Activated CD8-positive, alpha-beta memory T cell treated with anti-CD3 and anti-CD28 coated beads, Interleukin-2, amount 50 U/mL, for 24 hours (primary cell): ENCODE results near the gene JAKMIP3.
"Not testable (repeated sequence)": the region's sequence is repeated elsewhere in the genome, so short reads cannot be mapped to it uniquely, and the experiment has no call there.

Source experiments
- DNase-seq: peaks from one replicate; pipeline ENCODE4 v3.0.0-alpha.2; 2020; ENCODE audit errors: extremely low read depth

The JAKMIP3 gene

DNA sequence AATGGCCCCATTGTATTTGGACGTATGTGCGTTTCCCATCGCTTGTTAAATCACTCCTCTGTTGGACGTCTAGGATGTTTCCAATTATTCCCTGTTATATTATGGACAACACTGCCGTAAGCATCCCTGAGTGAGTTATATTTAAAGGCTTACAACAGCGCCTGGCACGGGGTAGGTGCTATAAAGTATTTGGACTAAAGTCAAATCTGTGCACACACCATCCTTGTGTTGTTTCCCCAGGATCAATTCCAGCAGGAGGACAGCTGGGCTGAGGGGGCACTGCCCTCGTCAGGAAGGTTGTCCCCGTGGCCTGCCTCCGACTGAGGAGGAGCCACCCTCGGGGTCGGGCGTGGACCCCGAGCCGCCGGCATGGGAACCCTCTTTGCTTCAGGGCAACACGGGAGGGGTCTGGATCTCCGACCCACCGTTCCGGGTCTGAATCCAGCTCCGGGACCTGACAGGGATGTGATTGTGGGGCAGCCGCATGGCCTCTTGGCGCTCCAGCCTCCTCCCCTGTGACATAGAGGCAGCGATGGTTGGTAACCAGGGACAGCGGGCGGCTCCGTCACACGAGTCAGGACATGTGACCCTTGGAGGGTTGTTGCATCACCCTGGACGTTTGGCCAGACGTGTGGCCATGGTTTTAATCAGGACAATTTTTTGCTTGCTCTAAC lies 1.5 kb upstream of the JAKMIP3 start:
- no peak for DNase-seq

DNA sequence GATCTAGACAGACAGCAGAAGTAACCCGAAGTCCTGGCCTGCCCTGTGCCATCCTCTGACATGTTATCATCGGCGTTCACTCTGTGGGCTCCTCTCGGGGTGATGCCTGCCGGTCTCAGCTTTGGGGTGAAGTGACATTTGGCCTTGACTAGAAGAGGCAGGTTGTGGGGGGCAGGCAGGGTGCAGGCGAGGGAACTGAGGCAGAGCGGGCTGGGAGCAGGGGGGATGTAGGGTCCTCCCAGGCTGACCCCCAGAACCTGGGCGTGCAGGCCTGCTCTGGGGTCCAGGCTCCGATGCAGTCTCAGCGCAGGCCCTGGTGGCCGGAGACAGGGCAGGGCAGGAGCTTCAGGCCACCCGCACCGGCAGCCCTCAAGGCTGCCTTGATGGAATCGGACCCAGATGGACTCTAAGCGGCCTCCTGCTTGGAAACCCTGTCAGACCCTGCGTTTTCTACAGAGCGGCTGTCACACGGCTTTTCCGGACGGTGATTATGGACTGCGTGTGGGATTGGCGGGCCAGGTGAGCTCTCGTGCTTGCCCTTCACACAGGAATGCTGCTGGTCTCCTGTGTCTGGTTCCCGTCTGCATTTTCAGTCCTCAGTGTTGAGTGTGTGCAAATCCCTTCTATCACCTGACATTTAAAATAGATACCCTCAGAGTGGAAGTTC lies 842 bp upstream of the JAKMIP3 start:
- DNase-seq, result no peak

DNA sequence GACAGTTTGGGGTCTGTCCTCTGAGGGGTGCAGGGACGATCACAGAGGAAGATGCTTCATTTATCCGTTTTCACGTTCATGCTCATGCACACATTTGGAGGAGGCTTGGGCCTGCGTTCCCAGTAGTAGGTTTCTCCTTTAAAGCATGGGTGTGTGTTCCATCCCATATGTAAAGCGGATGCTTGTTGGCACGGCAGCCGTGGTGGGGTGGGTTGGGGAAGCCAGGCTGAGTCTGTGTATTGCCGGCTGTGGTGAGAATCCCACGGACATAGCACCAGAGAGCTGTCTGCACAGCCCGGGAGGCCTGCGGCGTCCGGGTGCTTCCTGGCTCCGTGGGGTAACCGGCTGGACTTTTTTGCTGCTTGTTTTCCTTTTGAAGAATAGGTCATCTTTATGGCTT lies 440 bp downstream of the JAKMIP3 start:
- no peak for DNase-seq

DNA sequence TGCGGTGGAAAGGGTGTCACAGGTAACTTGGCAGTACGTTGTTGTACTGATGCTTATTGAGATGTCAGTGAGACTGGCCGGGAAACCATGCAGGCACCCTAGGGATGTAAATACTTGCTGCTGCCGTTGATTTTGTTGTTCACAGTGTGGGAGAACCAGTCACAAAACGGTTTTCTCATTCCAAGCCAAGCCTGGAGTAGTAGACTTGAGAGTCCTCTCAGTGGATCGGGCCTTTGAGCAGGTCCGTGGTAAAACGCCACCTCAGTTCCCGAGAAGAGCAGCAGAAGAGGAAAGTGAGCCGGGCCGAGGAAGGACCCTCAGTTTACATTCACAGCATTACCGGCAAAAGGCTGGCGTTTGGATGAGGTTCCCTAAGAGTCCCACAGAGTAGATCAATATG lies 1.1 kb downstream of the JAKMIP3 start:
- no peak for DNase-seq

DNA sequence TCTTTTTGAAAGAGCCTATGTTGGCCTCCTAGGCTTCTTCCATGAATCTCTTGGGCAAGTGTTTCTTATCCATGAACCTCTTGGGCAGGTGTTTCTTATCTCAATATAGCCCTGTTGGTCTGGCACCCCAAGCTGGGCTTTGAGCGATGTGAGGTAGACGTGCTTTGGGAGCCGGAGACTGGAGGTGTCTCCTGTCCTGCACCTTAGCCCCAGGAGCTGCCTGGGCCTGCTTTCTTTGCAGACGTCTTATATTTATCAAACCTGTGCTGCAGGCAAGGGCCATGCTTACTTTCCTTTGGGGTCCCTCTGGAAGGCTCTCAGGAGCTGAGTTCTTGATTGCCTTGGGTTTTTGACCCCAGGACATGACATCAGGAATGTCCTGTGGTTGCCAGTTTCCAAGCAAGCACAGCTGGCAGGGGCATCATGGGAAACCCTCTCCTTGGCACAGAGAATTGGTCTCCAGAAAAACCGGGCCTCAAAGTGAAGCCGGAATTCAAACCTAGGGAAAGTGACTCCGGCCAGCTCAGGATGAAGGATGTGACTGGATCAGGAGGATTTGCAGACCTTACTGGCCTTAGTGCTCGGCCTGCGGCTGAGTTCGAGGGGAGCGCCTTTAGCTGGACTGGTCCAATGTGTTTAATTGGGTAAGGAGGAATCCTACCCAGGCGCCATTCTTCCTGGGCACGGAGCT lies 2.8 kb downstream of the JAKMIP3 start:
- DNase-seq, result no peak

DNA sequence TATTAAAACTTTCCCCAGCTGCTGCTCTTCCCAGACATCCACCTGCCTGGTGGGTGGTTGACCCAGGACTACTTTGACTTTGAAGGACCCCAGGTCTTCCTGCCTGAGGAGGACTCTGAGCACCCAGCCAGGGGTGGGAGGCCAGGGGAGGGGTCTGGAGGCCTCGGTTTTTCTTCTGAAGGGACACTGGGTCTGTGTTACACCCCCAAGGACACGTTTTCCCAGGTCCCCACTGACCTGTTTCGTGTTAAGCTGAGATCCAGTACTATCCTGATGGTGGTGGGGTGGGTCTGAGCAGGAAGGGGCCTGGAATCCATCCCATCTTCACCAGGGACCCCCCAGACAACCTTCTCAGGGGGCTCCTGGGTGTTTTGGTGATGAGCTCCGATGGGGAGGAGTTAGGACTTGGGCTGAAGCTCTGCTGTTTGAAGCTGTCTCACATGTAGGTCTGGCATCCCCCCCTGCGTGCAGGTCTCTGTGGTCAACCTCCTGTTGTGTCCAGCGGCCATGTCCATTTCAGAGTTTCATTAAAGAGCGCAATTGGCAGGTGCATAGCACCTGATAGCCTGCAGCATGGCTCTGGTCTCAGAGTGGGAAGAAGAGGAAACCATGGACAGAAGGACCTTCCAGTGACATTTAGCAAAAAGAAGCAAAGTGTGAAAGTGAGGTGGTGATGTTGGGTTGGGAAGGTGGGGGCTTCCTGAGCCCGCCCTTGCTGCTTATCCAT lies 3.5 kb downstream of the JAKMIP3 start:
- no peak for DNase-seq

DNA sequence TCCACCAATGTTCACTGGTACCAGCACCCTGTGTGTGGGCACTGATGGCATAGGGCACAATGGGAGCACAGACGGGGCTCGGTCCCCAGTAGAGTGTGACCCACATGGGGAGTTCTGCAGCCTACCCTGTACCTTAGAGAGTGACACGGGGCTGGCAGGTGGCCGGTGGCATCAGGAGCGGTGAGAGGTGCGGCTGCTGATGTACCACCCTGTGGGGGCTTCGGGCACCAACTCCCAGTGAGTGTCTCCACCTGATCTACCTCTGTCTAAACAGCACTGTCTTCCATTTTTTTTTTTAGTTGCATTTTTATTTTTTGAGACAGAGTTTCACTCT lies 4.1 kb downstream of the JAKMIP3 start:
- no peak for DNase-seq

DNA sequence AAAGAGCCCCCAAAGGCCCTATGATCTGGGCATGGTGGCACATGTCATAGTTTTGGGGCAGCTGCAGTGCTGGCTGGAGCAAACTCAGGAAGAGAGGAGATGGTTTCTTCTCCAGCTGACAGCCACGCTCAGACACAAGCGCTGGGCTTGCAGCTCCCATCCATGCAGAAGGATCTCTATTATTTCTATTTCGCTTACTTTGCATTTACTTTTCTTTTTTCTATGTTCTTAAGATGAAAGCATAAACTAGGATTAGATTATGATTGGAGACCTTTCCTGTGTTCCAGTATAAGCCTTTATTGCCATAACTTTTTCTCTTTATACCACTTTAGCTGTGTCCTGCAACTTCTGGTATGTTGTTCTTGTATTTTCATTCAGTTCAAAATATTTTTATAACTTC lies 5.0 kb downstream of the JAKMIP3 start:
- DNase-seq, result no peak

DNA sequence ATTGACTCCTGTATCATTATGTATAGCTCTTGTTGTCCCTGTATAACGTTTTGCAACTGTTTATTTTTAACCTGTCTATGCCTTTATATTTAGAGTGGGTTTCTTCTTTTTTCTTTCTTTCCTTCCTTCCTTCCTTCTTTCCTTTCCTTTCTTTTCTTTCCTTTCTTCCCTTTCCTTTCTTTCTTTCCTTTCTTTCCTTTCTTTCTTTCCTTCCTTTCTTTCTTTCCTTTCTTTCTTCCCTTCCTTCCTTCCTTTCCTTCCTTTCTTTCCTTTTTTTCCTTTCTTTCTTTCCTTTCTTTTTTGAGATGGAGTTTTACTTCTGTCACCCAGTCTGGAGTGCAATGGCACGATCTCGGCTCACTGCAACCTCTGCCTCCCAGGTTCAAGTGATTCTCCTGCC lies 5.9 kb downstream of the JAKMIP3 start:
- no peak for DNase-seq

DNA sequence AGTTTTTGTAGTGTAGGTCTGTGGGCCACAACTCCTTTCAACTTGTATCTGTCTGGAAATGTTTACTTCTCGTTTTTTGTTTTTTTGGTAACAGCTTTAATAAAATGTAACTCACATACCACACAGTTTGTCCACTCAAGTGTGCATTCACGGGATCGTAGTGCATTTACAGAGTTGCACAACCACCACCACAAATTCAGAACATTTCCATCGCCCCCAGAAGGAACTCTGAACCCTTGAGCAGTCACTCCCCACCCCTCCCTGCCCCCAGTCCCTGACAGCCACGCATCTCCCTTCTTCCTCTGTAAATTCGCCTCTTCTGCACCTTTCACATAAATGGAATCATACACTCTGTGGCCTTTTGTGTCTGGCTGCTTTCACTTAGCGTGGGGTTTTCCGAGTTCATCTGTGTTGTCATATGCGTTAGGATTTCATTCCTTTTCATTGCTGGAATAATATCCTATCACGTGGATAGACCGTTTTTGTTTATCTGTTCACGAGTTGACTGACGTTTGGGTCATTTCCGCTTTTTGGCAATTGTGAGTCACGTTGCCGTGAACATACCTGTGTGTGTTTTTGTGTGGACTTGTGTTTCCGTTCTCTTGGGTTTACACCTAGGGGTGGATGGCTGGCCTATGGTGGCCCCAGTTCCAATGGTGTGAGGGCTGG lies 10.3 kb downstream of the JAKMIP3 start:
- DNase-seq, result no peak

DNA sequence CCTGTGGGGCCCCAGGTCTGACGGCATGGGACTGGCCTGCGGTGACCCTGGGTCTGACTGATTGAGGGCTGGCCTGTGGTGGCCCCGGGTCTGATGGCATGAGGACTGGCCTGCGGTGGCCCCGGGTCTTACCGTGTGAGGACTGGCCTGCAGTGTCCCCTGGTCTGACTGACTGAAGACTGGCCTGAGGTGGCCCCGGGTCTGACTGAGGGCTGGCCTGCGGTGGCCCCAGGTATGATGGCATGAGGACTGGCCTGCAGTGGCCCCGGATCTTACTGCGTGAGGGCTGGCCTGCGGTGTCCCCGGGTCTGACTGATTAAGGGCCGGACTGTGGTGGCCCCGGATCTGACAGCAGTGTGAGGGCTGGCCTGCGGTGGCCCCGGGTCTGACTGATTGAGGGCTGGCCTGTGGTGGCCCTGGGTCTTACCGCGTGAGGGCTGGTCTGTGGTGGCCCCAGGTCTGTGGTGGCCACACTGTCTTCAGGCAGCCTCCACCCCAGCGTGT lies 10.9 kb downstream of the JAKMIP3 start:
- no peak for DNase-seq

DNA sequence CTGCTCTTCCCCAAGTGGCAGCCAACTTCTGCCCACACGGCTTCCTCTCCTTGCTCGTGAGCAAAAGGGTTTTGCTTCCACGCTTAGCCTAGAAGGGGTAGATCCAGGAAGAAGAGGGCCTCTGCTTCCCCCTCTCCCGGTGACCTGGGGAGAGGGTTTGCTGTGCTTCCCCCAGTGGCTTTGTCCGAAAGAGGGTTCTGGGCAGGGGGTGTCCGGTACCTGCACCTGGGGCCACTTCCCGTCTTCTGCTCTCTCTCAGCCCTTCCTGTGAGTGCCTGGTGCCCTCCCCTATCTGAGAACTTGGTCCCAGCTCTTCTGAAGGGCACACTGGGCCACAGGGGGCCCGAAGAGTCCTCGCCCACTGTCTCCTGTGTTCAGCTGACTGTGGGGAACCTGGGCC lies 11.3 kb downstream of the JAKMIP3 start:
- DNase-seq, result no peak

DNA sequence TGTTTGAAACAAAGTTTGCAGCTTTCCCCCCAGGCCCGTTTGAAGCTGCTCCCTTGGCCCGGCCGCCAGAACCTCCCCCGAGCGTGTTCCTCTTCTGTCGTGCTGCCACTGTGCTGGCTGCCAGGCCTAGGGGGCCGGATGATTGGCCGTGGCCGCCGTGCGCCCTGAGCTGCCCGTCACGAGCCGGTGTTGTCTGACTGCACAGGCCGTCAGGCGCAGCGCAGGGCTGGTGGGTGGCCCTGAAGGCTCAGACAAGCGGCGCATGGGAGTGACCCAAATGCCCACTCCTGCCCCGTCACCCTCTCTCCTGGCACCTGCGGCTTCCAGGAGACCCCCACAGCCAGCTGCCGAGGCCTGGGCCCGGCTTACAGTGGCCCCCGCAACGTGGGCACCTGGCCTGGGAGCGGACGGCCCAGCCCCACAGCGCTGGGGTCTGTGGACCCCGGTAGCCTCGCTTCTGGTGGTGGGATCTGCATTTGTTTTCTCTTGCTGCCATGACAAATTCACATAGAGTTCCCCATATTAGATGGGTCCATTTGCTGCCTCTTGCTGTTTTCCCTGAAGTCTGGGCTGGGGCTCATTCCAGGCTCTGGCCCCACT lies 13.1 kb downstream of the JAKMIP3 start:
- no peak for DNase-seq

DNA sequence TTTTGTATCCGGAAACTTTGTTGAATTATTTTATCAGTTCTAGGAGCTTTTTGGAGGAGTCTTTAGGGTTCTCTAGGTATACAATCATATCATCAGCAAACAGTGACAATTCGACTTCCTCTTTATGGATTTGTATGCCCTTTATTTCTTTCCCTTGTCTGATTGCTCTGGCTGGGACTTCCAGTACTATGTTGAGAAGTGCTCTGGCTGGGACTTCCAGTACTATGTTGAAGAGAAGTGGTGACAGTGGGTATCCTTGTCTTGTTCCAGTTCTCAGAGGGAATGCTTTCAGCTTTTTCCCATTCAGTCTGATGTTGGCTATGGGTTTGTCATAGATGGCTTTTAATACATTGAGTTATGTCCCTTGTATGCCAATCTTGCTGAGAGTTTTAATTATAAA lies 18.6 kb downstream of the JAKMIP3 start:
- DNase-seq, result not testable (repeated sequence)

DNA sequence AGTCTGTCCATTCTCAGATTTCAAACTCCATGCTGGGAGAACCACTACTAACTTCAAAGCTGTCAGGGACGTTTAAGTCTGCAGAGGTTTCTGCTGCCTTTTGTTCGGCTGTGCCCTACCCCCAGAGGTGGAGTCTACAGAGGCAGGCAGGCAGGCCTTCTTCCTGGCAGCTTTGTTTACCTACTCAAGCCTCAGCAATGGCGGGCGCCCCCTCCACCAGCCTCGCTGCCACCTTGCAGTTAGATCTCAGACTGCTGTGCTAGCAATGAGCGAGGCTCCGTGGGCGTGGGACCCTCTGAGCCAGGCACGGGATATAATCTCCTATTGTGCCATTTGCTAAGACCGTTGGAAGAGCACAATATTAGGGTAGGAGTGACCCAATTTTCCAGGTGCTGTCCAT lies 27.5 kb downstream of the JAKMIP3 start:
- not testable (repeated sequence) for DNase-seq

DNA sequence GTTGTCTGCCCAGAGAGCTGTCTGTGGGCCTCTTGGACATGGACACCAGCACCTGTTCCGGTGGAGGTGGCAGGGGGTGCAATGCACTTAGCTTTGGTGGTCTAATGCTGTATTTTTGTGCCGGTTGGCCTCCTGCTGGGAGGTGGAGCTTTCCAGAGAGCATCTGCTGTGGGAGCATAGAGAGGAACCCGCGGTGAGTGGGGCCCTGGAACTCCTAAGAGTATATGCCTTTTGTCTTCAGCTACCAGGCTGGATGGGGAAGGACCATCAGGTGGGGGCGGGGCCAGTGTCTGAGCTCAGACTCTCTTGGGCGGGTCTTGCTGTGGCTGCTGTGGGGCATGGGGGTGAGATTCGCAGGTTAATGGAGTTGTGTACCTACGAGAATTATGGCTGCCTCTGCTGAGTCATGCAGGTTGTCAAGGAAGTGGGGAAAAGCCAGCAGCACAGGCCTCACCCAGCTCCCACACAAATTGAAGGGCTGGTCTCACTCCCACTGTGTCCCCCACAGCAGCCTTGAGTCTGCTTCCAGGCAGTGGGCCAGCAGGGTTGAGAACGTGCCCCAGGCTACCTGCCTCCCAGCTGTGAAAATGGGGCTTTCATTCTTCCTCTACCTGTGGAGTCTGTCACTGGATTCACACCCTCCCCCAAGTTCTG lies 29.0 kb downstream of the JAKMIP3 start:
- no peak for DNase-seq

DNA sequence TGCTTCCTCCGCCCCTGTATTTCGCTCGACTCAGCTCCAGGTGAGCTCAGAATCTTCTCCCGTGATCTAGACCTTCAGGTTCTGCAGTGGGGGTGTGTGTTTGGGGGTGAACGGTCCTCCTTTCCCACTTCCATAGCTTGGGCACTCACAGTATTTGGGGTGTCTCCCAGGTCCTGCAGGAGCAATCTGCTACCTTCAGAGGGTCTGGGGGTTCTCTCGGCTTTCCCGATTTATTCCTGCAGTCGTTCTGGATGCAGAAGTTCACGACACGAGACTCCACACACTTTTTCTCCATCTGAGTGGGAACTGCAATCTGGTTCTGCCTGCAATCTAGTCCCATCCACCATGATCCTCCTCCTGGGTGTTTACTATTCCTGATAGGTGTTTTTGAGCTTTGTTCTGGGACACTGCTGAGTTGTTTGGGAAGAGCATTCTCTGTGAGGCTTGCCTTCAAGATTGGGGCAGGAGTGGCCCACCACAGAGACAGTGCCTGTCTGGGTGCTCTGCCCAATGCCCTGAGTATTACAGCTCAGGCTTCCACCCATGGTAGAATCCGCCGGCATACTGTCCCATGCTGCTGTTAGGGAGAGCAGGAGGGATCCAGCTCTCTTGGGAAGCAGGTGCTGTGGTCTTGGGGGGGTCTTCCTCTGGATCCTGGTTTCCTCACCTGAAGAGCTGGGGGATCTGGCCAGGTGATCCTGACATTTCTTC lies 29.8 kb downstream of the JAKMIP3 start:
- DNase-seq, result no peak

DNA sequence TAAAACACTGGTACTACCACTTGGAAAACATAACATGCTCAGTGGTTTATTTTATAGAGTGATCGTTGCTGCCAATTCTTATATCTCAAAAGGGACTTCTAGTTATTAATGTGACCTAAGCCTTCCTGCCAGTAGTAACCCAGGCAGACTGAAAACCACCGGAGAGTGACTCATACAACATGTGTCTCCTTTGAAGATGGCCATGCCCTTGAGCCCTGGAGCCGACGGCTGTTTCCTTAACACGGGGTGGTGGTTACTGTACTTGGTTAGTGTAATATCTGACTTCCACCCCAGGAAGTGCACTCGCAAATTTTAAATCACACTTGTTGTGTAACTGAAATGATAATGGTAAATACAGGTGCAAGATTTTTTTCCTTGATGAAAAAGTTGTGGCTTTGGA lies 30.5 kb downstream of the JAKMIP3 start:
- DNase-seq, result no peak

DNA sequence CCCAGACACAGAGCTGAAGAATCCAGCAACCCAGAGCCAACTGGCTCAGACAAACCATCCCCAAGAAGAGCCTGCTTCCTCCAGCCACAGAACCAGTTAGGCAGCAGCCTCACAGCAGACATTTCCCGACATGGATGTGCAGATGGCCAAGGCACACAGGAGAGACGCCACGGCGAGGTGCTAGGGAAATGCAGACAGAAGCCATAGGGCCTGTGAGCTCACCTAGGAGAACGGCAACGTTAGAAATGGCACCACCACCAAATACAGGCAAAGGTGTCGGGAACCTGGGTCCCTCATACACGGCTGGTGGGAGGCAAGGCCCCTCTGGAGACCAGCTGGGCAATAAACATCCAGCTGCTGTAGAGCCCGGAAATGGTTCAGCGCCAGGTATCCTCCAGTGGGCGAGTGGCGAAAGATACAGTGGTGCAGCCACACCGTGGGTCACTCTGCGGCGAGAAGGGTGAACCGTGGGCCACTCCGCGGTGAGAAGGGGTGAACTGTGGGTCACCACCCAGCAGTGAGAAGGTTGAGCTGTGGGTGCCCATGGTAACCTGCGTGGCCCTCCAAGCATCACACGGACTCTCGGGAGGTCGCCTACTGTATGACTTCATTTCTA lies 31.2 kb downstream of the JAKMIP3 start:
- DNase-seq, result no peak
